GM19240 (cell line): ENCODE measurements around the gene VHLL.
A peak's percentile ranks its signal among the peaks of the same experiment; 100 is the strongest.
"Not testable (repeated sequence)": the region's sequence is repeated elsewhere in the genome, so short reads cannot be mapped to it uniquely, and the experiment has no call there.

Experiments used
- DNase-seq: peaks from one replicate; pipeline ENCODE4 v3.0.0; 2011; ENCODE audit warnings: low spot score; ENCODE audit not compliant: insufficient read length

Gene VHLL

GRCh38 chr1:156298852-156299357, at the start of gene VHLL:
Gene VHLL (minus strand): TSS chr1:156299307. CDS start chr1:156299189, 118 bp downstream.
- no peak for DNase-seq

GRCh38 chr1:156347331-156347730, 48.2 kb upstream of the VHLL start:
- DNase-seq, result no peak

GRCh38 chr1:156346636-156347035, 47.5 kb upstream of the VHLL start:
- DNase-seq, result no peak

- not testable (repeated sequence) for DNase-seq
These were observed 46.9 kb upstream of the VHLL start for GRCh38 chr1:156346035-156346434.

GRCh38 chr1:156344409-156344808, 45.3 kb upstream of the VHLL start:
- DNase-seq, result no peak

- DNase-seq, result no peak
These were observed 43.3 kb upstream of the VHLL start for GRCh38 chr1:156342166-156342955.

GRCh38 chr1:156338180-156338976, 39.3 kb upstream of the VHLL start, which contains the start of the genes CCT3 and TSACC:
Gene CCT3 (minus strand): TSS chr1:156338292. CDS start chr1:156338184, 108 bp downstream.
Gene TSACC (plus strand): TSS chr1:156338526. CDS start chr1:156339758, 1,232 bp downstream.
- peak; percentile 97 for DNase-seq

- DNase-seq, result no peak
These were observed 38.7 kb upstream of the VHLL start for GRCh38 chr1:156337888-156338179.

- no peak for DNase-seq
These were observed 38.2 kb upstream of the VHLL start for GRCh38 chr1:156337052-156337887.

GRCh38 chr1:156336242-156336641, 37.1 kb upstream of the VHLL start:
- DNase-seq, result no peak

- not testable (repeated sequence) for DNase-seq
These were observed 24.1 kb upstream of the VHLL start for GRCh38 chr1:156323179-156323578.

GRCh38 chr1:156320560-156320959, 21.5 kb upstream of the VHLL start:
- DNase-seq, result no peak

- no peak for DNase-seq
These were observed 20.6 kb upstream of the VHLL start for GRCh38 chr1:156319664-156320063.

- no peak for DNase-seq
These were observed 17.8 kb upstream of the VHLL start for GRCh38 chr1:156316909-156317308.

- no peak for DNase-seq
These were observed 11.9 kb upstream of the VHLL start for GRCh38 chr1:156310962-156311361.

GRCh38 chr1:156308078-156308477, 9.0 kb upstream of the VHLL start:
- DNase-seq, result no peak

GRCh38 chr1:156305215-156305614, 6.1 kb upstream of the VHLL start:
- no peak for DNase-seq

- DNase-seq, result no peak
These were observed 4.1 kb upstream of the VHLL start for GRCh38 chr1:156303241-156303640.

GRCh38 chr1:156295391-156295947, 3.6 kb downstream of the VHLL start, which contains the start of gene GLMP:
Gene GLMP (minus strand): TSS chr1:156295679. CDS start chr1:156295645, 34 bp downstream.
- peak; percentile 75 for DNase-seq

GRCh38 chr1:156293895-156294294, 5.2 kb downstream of the VHLL start:
- DNase-seq, result no peak

GRCh38 chr1:156293098-156293434, 6.0 kb downstream of the VHLL start:
- no peak for DNase-seq
